ENCODE measurements around the gene KIAA1586. TPM values are rescaled to one million over a fixed set of nuclear protein-coding genes. Genes with fewer than 3 reads are reported as not detected.
A peak's percentile ranks its signal among the peaks of the same experiment; 100 is the strongest.
"Not testable (repeated sequence)": the region's sequence is repeated elsewhere in the genome, so short reads cannot be mapped to it uniquely, and the experiment has no call there.

The KIAA1586 gene, protein sequence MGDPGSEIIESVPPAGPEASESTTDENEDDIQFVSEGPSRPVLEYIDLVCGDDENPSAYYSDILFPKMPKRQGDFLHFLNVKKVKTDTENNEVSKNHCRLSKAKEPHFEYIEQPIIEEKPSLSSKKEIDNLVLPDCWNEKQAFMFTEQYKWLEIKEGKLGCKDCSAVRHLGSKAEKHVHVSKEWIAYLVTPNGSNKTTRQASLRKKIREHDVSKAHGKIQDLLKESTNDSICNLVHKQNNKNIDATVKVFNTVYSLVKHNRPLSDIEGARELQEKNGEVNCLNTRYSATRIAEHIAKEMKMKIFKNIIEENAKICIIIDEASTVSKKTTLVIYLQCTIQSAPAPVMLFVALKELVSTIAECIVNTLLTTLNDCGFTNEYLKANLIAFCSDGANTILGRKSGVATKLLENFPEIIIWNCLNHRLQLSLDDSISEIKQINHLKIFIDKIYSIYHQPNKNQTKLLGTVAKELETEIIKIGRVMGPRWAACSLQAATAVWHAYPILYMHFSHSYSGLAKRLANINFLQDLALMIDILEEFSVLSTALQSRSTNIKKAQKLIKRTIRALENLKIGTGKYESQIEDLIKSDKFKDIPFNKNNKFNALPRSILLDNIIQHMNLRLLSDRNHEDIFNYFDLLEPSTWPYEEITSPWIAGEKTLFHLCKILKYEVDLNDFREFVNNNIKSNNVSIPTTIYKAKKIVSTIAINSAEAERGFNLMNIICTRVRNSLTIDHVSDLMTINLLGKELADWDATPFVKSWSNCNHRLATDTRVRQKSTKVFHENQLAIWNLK
- 7.9 and 8.6 TPM in 2 replicates for total RNA-seq (2014; rRNA removed; shearing (Covaris generic))
- polyA plus RNA-seq (2015; cell fraction: cytosol; rRNA removed), result 5.6 and 8.4 TPM in 2 replicates
- 9.8 and 12.2 TPM in 2 replicates for polyA plus RNA-seq (2015; cell fraction: nucleus; rRNA removed)

DNA sequence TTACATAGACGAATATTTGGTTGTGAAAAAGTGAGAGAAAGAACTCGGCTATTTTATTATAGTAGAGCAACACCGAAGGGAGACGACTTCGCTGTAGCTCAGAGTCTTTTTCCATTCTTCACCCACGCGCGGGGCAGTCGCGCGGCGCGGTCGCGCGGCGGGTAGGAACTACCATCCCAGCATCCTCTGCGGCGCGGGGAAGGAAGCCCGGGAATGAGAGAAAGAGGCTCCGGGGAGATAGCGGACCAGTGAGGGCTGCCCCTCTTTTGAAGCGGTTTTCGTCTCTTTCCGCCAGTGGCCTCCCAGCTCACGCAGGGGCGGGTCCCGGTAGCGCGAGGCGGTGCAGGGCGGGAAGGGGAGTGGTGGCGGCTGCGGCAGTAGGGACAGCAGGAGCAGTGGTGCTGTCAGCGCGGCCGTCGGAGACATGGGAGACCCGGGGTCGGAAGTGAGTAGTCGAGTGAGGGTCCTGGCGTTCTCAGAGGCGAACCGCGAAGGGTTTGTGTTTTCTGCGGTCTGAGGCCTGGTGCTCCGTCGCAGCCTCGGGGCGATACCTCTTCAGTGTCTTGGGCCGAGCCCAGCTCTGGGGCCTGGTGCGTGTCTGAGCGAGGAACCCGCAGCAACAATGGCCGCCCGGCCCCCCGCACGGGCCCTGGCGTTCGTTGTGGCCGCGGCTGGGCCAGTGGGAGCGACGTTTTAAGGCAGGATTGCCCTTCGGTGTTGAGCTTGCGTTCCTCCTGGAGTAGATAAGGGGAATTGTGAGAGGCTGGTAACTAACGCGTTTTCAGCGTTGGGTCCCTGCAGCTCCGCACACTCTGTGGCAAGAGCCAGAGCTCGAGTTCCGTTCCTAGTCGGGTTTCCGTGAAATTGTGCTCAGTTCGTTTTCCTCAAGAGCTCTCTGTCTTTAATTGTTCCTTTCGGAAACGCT, at the start of gene KIAA1586:
Gene KIAA1586, plus strand, starts transcription at position 362 of the 925 bp plus-strand sequence. Its CDS starts 63 bp downstream, at position 425.
- peak; percentile 90 for DNase-seq (ENCODE audit: low read depth)

DNA sequence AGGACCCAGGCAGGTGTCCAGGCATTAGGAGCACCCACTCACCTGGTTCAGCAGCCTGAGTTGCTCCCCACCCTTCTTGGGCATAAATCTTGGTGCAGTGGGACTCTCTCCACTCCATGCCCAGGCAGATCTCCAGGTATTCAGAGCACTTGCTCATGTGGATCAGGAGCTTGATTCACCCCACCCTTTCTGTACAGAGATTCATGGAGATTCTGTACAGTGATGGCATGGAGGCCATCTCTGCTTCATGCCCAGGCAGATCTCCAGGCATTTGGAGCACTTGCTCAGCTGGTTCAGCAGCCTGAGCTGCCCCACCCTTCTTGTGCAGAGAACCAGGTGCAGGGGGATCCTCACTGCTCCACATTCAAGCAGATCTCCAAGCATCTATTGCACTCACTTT, 47.4 kb upstream of the KIAA1586 start:
- DNase-seq (ENCODE audit: low read depth), result no peak

- not testable (repeated sequence) for DNase-seq (ENCODE audit: low read depth)
These were observed 46.7 kb upstream of the KIAA1586 start for GRCh38 chr6:56999748-57000147.

DNA sequence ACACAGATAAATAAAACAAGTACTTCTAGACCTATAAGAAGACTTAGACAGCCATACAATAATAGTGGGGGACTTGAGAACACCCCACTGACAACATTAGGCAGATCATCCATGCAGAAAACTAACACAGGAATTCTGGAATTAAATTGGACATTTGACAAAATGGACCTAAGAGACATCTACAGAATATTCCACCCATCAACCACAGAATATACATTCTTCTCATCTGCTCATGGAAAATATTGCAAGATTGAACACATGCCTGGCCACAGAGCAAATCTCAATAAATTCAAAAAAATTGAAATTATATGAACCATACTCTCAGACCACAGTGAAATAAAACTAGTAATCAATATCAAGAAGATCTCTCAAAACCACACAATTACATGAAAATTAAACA, 44.3 kb upstream of the KIAA1586 start:
- DNase-seq (ENCODE audit: low read depth), result no peak

DNA sequence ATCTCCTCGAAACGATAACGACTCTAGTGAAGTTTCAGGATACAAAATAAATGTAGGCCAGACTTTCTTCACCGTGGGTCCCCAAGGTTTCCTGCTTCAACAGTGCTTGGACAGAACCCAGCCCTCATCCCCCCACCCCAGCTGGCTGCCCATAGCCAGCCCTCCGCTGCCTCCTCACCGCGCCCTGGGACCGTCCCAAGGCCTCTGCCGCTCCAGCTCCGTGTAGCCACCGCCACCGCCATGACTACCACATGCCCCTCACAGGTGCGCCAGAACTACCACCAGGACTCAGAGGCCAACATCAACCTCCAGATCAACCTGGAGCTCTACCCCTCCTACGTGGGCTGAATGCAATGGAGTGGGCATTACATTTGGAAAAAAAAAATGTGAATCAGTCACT, 42.2 kb upstream of the KIAA1586 start:
- DNase-seq (ENCODE audit: low read depth), result no peak

DNA sequence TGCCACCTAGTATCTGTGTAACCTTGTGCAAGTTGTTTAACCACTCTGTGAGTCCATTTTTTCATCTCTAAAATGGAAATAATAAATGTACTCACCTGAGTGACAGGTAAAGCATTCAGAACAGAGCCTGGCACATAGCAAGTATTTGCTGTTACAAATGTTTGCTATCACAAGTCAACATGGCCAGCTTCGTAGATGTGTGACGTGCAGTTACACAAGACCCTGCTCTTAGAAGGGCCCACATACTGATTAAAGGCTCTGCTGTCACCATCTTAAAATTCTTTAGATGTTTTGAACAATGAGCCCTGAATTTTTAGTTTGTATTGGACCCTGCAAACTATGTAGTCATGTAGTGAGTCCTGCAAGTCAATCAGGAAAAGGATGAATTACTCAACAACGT, 40.4 kb upstream of the KIAA1586 start:
- no peak for DNase-seq (ENCODE audit: low read depth)

DNA sequence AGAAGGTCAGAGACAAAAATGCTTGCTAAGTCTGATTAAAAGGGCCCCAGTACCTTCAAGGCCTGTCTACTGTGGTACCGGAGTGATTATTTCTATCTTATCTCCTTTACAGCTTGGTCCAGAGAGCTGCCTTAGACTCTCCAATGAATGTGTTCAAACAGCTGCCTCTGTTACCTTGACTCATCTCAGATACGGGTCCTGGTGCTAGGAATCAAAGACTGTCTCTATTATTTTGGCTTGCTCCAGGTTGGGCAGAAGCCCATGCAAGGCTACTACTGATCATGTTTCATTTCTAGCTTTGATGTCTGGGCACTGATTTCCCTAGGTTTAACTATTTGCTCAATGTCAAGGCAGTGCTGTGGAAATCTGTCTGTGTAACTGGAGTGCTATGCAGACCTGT, 38.4 kb upstream of the KIAA1586 start:
- not testable (repeated sequence) for DNase-seq (ENCODE audit: low read depth)

DNA sequence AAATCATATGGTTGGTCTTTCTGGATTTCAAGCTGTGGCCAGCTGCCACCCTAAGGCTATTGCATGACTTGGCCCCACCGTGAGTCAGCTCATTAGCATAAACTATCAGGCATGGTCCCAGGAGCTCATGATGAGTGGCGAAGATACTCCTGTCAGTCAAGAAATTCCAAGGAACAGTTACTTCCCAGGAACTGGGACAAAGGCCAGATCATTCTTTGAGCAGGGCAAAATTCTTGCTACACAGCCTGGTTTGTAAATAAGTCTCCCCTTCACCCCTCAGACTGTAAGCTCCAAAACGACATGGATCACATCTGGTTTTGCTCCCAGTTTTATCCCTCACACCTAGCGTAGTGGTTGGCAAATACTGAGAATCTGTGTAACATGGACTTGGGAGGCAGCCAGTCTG, 33.0 kb upstream of the KIAA1586 start:
- DNase-seq (ENCODE audit: low read depth), result peak; percentile 69

DNA sequence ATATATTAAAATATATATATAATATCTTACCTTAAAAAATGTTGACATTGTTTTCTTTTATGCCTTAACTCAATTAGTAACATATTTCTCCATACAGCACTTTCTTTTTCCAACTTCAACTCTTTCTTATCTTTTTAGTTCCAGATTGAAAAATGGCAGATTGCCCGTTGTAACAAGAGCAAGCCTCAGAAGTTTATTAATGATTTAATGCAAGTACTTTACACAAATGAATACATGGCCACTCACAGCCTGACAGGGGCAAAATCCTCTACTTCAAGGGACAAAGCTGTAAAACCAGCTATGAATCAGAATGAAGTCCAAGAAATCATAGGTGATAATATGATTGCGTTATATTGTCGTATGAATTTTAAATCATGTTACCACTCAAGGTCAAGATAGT, 29.4 kb upstream of the KIAA1586 start:
- DNase-seq (ENCODE audit: low read depth), result no peak

- DNase-seq (ENCODE audit: low read depth), result no peak
These were observed 28.7 kb upstream of the KIAA1586 start for GRCh38 chr6:57017841-57018240.

GRCh38 chr6:57019434-57019833, 27.1 kb upstream of the KIAA1586 start:
- no peak for DNase-seq (ENCODE audit: low read depth)

DNA sequence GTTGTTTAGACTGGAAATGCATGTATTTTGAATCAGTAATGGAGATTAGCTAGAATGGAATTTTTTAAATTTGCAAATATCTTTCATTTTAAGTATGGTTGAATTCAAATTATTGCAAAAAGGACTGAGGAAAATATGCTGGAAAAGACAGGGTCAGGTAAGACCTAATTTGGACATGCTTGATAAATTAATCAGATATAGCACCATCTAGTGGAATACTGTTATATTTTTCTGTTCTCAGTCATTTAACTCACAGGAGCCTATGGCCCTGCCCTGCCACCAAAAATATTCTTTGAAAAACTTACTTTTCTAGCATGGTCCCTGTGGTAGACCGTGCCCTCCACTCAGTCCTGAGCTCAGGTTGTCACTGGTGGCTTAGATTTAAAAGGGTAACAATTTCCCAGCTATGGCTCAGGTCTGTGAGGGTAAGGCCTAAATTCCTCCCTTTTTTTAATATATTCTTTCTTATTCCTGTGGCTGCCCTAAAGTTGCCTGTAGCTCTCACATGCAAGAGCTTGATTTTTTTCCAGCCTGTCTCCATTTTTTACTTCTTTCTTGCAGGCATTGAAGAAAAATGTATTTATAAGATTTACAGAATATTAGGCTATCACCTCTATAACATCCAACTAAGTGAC, 25.3 kb upstream of the KIAA1586 start:
- peak; percentile 59 for DNase-seq (ENCODE audit: low read depth)

- DNase-seq (ENCODE audit: low read depth), result no peak
These were observed 22.2 kb upstream of the KIAA1586 start for GRCh38 chr6:57024321-57024720.

GRCh38 chr6:57024775-57025174, 21.7 kb upstream of the KIAA1586 start:
- DNase-seq (ENCODE audit: low read depth), result no peak

DNA sequence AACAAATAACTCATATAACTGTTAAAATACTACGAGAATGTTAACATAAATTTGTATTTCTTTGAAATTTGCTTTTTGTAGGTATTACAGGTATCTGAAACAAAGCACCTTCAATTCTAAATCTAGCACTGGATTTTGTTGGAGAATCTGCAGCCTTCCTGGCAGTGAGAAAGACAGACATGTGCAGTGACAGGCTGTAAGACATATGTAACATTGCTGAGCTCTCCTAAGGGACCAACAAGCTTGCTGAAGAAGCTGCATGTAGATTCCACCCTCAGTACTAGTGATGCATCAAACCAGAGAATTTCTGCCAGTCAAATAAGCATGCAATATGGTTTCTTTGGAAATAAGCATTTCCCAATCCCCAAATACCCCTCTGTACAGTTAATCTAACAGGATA, 20.5 kb upstream of the KIAA1586 start:
- no peak for DNase-seq (ENCODE audit: low read depth)

DNA sequence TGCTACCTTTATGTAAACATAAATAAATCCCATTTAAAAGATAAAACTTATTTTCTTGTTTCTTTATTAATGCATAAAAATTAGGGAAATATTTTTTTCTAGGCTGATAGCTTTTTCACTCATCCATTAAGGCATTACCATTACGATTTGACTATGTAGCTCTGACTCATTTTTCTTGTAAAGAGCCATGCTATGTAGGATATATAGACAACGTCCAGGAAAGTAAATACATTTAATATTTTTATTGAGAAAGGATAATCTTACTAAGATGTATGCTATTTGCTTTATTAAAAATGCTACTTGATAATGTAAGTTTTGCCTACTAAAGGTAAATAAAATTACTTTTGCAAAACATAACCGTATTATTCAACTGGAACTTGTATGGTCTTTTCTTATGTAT, 19.2 kb upstream of the KIAA1586 start:
- no peak for DNase-seq (ENCODE audit: low read depth)

- DNase-seq (ENCODE audit: low read depth), result no peak
These were observed 17.3 kb upstream of the KIAA1586 start for GRCh38 chr6:57029213-57029612.

DNA sequence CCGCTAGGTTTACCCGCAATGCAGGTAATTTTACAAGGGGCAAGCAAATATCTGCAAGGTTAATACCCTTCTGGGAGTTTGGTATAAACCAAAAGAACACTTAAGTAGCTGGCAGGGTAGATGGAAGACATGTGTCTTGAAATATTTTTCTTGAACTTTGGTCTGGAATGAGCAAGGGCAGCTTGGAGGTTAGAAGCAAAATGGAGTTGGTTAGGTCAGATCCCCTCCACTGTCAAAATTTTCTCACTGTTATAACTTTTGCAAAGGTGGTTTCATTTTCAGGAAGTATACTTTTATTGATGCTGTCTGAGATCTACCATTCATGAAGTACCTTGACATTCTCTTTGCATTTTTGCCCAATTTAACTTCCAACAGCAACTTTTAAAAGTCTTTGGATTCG, 13.3 kb upstream of the KIAA1586 start:
- no peak for DNase-seq (ENCODE audit: low read depth)

DNA sequence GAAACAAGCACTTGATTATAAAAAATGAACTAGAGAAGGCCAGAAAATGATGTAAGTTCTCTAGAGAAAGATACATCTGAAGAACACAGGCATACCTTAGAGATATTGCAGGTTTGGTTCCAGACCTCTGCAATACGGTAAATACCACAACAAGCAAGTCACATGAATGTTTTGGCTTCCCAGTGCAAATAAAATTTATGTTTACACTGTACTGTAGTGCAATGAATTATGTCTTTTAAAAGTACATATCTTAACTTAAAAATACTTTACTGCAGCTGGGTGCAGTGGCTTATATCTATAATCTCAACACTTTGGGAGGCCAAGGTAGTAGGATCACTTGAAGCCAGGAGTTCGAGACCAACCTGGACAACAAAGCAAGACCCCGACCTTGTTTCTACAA, 10.9 kb upstream of the KIAA1586 start:
- DNase-seq (ENCODE audit: low read depth), result no peak

DNA sequence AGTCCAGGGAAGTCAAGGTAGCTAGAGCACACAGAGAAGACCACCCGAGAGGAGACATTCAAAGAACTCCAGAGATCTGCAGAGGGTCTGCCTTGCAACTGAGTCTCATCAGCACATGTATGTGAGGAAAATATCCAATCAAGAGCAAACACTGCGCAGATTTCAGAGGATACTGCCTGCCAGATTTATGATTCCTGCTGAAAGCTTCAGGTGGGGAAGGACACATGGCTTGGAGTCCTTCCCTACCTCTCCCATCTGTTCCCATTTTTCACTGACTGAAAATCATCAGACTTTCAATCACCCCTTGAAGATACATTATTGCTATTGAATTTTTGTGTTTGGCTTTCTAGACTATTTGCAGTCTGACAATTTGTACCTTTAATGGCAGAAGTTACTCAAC, 7.6 kb upstream of the KIAA1586 start:
- DNase-seq (ENCODE audit: low read depth), result no peak

DNA sequence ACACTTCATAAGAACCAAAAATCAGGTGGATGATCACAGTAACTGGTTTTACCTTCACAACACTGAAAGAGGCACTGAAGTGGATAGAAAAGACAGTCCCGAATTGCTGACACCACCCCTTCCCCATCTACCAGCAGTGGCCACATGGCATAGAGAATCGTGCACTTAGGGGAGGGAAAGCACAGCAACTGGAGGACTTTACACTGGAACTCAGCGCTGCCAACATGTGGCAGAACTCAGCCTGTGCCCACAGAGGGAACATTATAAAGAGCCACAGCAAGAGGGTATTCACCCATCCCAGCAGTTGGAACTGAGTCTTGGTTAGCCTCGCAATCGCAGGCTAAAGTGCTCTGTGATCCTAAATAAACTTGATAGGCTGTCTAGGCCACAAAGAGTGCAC, 6.5 kb upstream of the KIAA1586 start:
- no peak for DNase-seq (ENCODE audit: low read depth)
